Measurements from ENCODE around the gene RCCD1. TPM values are rescaled to one million over a fixed set of nuclear protein-coding genes. Genes with fewer than 3 reads are reported as not detected.

Gene RCCD1
- total RNA-seq, 1 donor from 2014 or later, result 11.5 TPM

GRCh38 chr15:90911302-90911623 lies 43.4 kb upstream of the RCCD1 start:
- Histone ChIP-seq H3K4me1 (ENCODE audit: control insufficient read depth in 3 of 3, insufficient read depth in 3 of 3, low read length in 3 of 3) (peaks cover 16 to 31% (median 28%) of the 10 kb centered on the region in 3 donors), H3K9ac (ENCODE audit: low read depth in 1 of 3, low read length in 3 of 3) (no peak overlapping the region), H3K4me3 (ENCODE audit: low read length in 3 of 3) (no peak overlapping the region), H3K27me3 (ENCODE audit: control insufficient read depth in 3 of 3, insufficient read depth in 3 of 3, low read length in 3 of 3) (no peaks in the 10 kb centered on the region), H3K27ac (ENCODE audit: low read depth, low read length) (no peak overlapping the region), H3K9me3 (ENCODE audit: control insufficient read depth in 3 of 3, low read length in 3 of 3) (no peaks in the 10 kb centered on the region), H3K36me3 (ENCODE audit: control insufficient read depth in 3 of 3, insufficient read depth in 3 of 3, low read length in 3 of 3) (peaks cover 77 to 87% (median 81%) of the 10 kb centered on the region in 3 donors)

GRCh38 chr15:90911906-90912769 lies 42.5 kb upstream of the RCCD1 start:
- no peak overlapping the region for H3K27ac ChIP-seq (ENCODE audit: low read depth, low read length)

GRCh38 chr15:90912770-90913075 lies 42.0 kb upstream of the RCCD1 start:
- Histone ChIP-seq H3K4me3 (ENCODE audit: low read length in 3 of 3) (no peak overlapping the region), H3K27ac (ENCODE audit: low read depth, low read length) (no peak overlapping the region), H3K9ac (ENCODE audit: low read depth in 1 of 3, low read length in 3 of 3) (no peak overlapping the region), H3K4me1 (ENCODE audit: control insufficient read depth in 3 of 3, insufficient read depth in 3 of 3, low read length in 3 of 3) (peaks cover 20 to 40% (median 39%) of the 10 kb centered on the region in 3 donors), H3K27me3 (ENCODE audit: control insufficient read depth in 3 of 3, insufficient read depth in 3 of 3, low read length in 3 of 3) (no peaks in the 10 kb centered on the region), H3K9me3 (ENCODE audit: control insufficient read depth in 3 of 3, low read length in 3 of 3) (no peaks in the 10 kb centered on the region), H3K36me3 (ENCODE audit: control insufficient read depth in 3 of 3, insufficient read depth in 3 of 3, low read length in 3 of 3) (peaks cover 75 to 87% (median 80%) of the 10 kb centered on the region in 3 donors)

More at GRCh38 chr15:90911906-90912769, 42.5 kb upstream of the RCCD1 start:
- Histone ChIP-seq H3K9ac (ENCODE audit: low read depth in 1 of 3, low read length in 3 of 3) (no peak overlapping the region), H3K4me3 (ENCODE audit: low read length in 3 of 3) (no peak overlapping the region), H3K4me1 (ENCODE audit: control insufficient read depth in 3 of 3, insufficient read depth in 3 of 3, low read length in 3 of 3) (peaks cover 20 to 37% (median 36%) of the 10 kb centered on the region in 3 donors), H3K27me3 (ENCODE audit: control insufficient read depth in 3 of 3, insufficient read depth in 3 of 3, low read length in 3 of 3) (no peaks in the 10 kb centered on the region), H3K36me3 (ENCODE audit: control insufficient read depth in 3 of 3, insufficient read depth in 3 of 3, low read length in 3 of 3) (peaks cover 75 to 87% (median 81%) of the 10 kb centered on the region in 3 donors), H3K9me3 (ENCODE audit: control insufficient read depth in 3 of 3, low read length in 3 of 3) (no peaks in the 10 kb centered on the region)

- Histone ChIP-seq H3K4me3 (ENCODE audit: low read length in 3 of 3) (no peak overlapping the region), H3K9me3 (ENCODE audit: control insufficient read depth in 3 of 3, low read length in 3 of 3) (no peaks in the 10 kb centered on the region), H3K9ac (ENCODE audit: low read depth in 1 of 3, low read length in 3 of 3) (peak overlapping the region in 1 of 3 donors; percentile 25), H3K4me1 (ENCODE audit: control insufficient read depth in 3 of 3, insufficient read depth in 3 of 3, low read length in 3 of 3) (peaks cover 20 to 45% (median 45%) of the 10 kb centered on the region in 3 donors), H3K27ac (ENCODE audit: low read depth, low read length) (no peak overlapping the region), H3K27me3 (ENCODE audit: control insufficient read depth in 3 of 3, insufficient read depth in 3 of 3, low read length in 3 of 3) (no peaks in the 10 kb centered on the region), H3K36me3 (ENCODE audit: control insufficient read depth in 3 of 3, insufficient read depth in 3 of 3, low read length in 3 of 3) (peaks cover 82 to 89% (median 83%) of the 10 kb centered on the region in 3 donors)
Observed at GRCh38 chr15:90913398-90913944, 41.2 kb upstream of the RCCD1 start.

GRCh38 chr15:90914305-90915080 lies 40.2 kb upstream of the RCCD1 start:
- Histone ChIP-seq H3K4me3 (ENCODE audit: low read length in 3 of 3) (peak overlapping the region in 1 of 3 donors; percentile 6), H3K9ac (ENCODE audit: low read depth in 1 of 3, low read length in 3 of 3) (peak overlapping the region; percentile 15 to 82 (median 52)), H3K27me3 (ENCODE audit: control insufficient read depth in 3 of 3, insufficient read depth in 3 of 3, low read length in 3 of 3) (no peaks in the 10 kb centered on the region), H3K36me3 (ENCODE audit: control insufficient read depth in 3 of 3, insufficient read depth in 3 of 3, low read length in 3 of 3) (peaks cover 83 to 89% (median 84%) of the 10 kb centered on the region in 3 donors), H3K27ac (ENCODE audit: low read depth, low read length) (peak overlapping the region; percentile 92), H3K9me3 (ENCODE audit: control insufficient read depth in 3 of 3, low read length in 3 of 3) (no peaks in the 10 kb centered on the region), H3K4me1 (ENCODE audit: control insufficient read depth in 3 of 3, insufficient read depth in 3 of 3, low read length in 3 of 3) (peaks cover 20 to 48% (median 45%) of the 10 kb centered on the region in 3 donors)

GRCh38 chr15:90915216-90915807 lies 39.4 kb upstream of the RCCD1 start:
- Histone ChIP-seq H3K9ac (ENCODE audit: low read depth in 1 of 3, low read length in 3 of 3) (peak overlapping the region; percentile 52 to 82 (median 76)), H3K27me3 (ENCODE audit: control insufficient read depth in 3 of 3, insufficient read depth in 3 of 3, low read length in 3 of 3) (no peaks in the 10 kb centered on the region), H3K9me3 (ENCODE audit: control insufficient read depth in 3 of 3, low read length in 3 of 3) (no peaks in the 10 kb centered on the region), H3K4me1 (ENCODE audit: control insufficient read depth in 3 of 3, insufficient read depth in 3 of 3, low read length in 3 of 3) (peaks cover 20 to 49% (median 48%) of the 10 kb centered on the region in 3 donors), H3K27ac (ENCODE audit: low read depth, low read length) (peak overlapping the region; percentile 92), H3K36me3 (ENCODE audit: control insufficient read depth in 3 of 3, insufficient read depth in 3 of 3, low read length in 3 of 3) (peaks cover 84 to 92% (median 85%) of the 10 kb centered on the region in 3 donors), H3K4me3 (ENCODE audit: low read length in 3 of 3) (peak overlapping the region in 2 of 3 donors; percentile 47 to 69)

- Histone ChIP-seq H3K4me1 (ENCODE audit: control insufficient read depth in 3 of 3, insufficient read depth in 3 of 3, low read length in 3 of 3) (peaks cover 20 to 49% (median 48%) of the 10 kb centered on the region in 3 donors), H3K9ac (ENCODE audit: low read depth in 1 of 3, low read length in 3 of 3) (peak overlapping the region; percentile 52 to 82 (median 76)), H3K4me3 (ENCODE audit: low read length in 3 of 3) (peak overlapping the region in 2 of 3 donors; percentile 47 to 69), H3K9me3 (ENCODE audit: control insufficient read depth in 3 of 3, low read length in 3 of 3) (no peaks in the 10 kb centered on the region), H3K36me3 (ENCODE audit: control insufficient read depth in 3 of 3, insufficient read depth in 3 of 3, low read length in 3 of 3) (peaks cover 83 to 92% (median 84%) of the 10 kb centered on the region in 3 donors), H3K27ac (ENCODE audit: low read depth, low read length) (peak overlapping the region; percentile 92), H3K27me3 (ENCODE audit: control insufficient read depth in 3 of 3, insufficient read depth in 3 of 3, low read length in 3 of 3) (no peaks in the 10 kb centered on the region)
Observed at GRCh38 chr15:90915808-90916440, 38.8 kb upstream of the RCCD1 start.

GRCh38 chr15:90916461-90916860 lies 38.2 kb upstream of the RCCD1 start:
- H3K4me1 ChIP-seq (ENCODE audit: control insufficient read depth in 3 of 3, insufficient read depth in 3 of 3, low read length in 3 of 3), result peaks cover 20 to 49% (median 48%) of the 10 kb centered on the region in 3 donors
- no peaks in the 10 kb centered on the region for H3K27me3 ChIP-seq (ENCODE audit: control insufficient read depth in 3 of 3, insufficient read depth in 3 of 3, low read length in 3 of 3)
- peak overlapping the region; percentile 92 for H3K27ac ChIP-seq (ENCODE audit: low read depth, low read length)
- peaks cover 83 to 92% (median 84%) of the 10 kb centered on the region in 3 donors for H3K36me3 ChIP-seq (ENCODE audit: control insufficient read depth in 3 of 3, insufficient read depth in 3 of 3, low read length in 3 of 3)
- H3K4me3 ChIP-seq (ENCODE audit: low read length in 3 of 3), result peak overlapping the region in 2 of 3 donors; percentile 47 to 69
- H3K9me3 ChIP-seq (ENCODE audit: control insufficient read depth in 3 of 3, low read length in 3 of 3), result no peaks in the 10 kb centered on the region
- peak overlapping the region; percentile 24 to 82 (median 52) for H3K9ac ChIP-seq (ENCODE audit: low read depth in 1 of 3, low read length in 3 of 3)

- peaks cover 75 to 81% (median 76%) of the 10 kb centered on the region in 3 donors for H3K36me3 ChIP-seq (ENCODE audit: control insufficient read depth in 3 of 3, insufficient read depth in 3 of 3, low read length in 3 of 3)
- no peaks in the 10 kb centered on the region for H3K9me3 ChIP-seq (ENCODE audit: control insufficient read depth in 3 of 3, low read length in 3 of 3)
- peak overlapping the region in 1 of 3 donors; percentile 69 for H3K4me3 ChIP-seq (ENCODE audit: low read length in 3 of 3)
- H3K27me3 ChIP-seq (ENCODE audit: control insufficient read depth in 3 of 3, insufficient read depth in 3 of 3, low read length in 3 of 3), result no peaks in the 10 kb centered on the region
- H3K9ac ChIP-seq (ENCODE audit: low read depth in 1 of 3, low read length in 3 of 3), result peak overlapping the region in 1 of 3 donors; percentile 82
- peaks cover 20 to 49% (median 48%) of the 10 kb centered on the region in 3 donors for H3K4me1 ChIP-seq (ENCODE audit: control insufficient read depth in 3 of 3, insufficient read depth in 3 of 3, low read length in 3 of 3)
- peak overlapping the region; percentile 92 for H3K27ac ChIP-seq (ENCODE audit: low read depth, low read length)
Observed at GRCh38 chr15:90917569-90917968, 37.1 kb upstream of the RCCD1 start.
